ENCODE data around the gene CPZ. TPM values are rescaled to one million over a fixed set of nuclear protein-coding genes. Genes with fewer than 3 reads are reported as not detected.
"Not testable (repeated sequence)": the region's sequence is repeated elsewhere in the genome, so short reads cannot be mapped to it uniquely, and the experiment has no call there.

The CPZ gene
- total RNA-seq, 1 donor from 2014 or later, result 0.27 TPM

DNA sequence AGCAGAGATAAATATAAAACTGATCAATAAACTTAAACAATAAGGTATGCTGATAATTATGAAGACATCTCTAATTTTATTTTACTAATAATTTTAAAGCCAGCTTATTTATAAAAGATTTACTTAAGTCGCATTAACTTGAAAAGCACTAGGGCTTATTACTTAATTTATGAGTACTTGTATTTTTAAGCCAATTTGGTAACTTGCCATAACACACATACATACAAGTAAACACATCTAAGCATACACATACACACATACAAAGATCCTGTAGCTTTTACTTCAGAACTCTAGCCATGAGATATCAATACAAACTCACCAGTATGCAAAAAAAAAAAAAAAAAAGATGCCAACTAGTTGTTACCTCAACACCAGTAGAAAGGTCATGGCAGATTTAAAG is 22.4 kb upstream of the CPZ start:
- Mint-ChIP-seq H3K27ac (ENCODE audit: unreplicated experiment) (no peak overlapping the region), H3K4me3 (ENCODE audit: unreplicated experiment) (no peak overlapping the region), H3K36me3 (ENCODE audit: unreplicated experiment) (no peaks in the 10 kb centered on the region), H3K4me1 (ENCODE audit: low read depth, unreplicated experiment) (no peaks in the 10 kb centered on the region), H3K27me3 (ENCODE audit: unreplicated experiment) (peaks cover 2% of the 10 kb centered on the region), H3K9me3 (ENCODE audit: unreplicated experiment) (no peaks in the 10 kb centered on the region)
- DNase-seq, result no peak
- TF ChIP-seq, protein P1, sequence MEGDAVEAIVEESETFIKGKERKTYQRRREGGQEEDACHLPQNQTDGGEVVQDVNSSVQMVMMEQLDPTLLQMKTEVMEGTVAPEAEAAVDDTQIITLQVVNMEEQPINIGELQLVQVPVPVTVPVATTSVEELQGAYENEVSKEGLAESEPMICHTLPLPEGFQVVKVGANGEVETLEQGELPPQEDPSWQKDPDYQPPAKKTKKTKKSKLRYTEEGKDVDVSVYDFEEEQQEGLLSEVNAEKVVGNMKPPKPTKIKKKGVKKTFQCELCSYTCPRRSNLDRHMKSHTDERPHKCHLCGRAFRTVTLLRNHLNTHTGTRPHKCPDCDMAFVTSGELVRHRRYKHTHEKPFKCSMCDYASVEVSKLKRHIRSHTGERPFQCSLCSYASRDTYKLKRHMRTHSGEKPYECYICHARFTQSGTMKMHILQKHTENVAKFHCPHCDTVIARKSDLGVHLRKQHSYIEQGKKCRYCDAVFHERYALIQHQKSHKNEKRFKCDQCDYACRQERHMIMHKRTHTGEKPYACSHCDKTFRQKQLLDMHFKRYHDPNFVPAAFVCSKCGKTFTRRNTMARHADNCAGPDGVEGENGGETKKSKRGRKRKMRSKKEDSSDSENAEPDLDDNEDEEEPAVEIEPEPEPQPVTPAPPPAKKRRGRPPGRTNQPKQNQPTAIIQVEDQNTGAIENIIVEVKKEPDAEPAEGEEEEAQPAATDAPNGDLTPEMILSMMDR (IDR thresholded peaks at IDR 0.05; ENCODE audit: partially characterized antibody, unreplicated experiment), result no peak

DNA sequence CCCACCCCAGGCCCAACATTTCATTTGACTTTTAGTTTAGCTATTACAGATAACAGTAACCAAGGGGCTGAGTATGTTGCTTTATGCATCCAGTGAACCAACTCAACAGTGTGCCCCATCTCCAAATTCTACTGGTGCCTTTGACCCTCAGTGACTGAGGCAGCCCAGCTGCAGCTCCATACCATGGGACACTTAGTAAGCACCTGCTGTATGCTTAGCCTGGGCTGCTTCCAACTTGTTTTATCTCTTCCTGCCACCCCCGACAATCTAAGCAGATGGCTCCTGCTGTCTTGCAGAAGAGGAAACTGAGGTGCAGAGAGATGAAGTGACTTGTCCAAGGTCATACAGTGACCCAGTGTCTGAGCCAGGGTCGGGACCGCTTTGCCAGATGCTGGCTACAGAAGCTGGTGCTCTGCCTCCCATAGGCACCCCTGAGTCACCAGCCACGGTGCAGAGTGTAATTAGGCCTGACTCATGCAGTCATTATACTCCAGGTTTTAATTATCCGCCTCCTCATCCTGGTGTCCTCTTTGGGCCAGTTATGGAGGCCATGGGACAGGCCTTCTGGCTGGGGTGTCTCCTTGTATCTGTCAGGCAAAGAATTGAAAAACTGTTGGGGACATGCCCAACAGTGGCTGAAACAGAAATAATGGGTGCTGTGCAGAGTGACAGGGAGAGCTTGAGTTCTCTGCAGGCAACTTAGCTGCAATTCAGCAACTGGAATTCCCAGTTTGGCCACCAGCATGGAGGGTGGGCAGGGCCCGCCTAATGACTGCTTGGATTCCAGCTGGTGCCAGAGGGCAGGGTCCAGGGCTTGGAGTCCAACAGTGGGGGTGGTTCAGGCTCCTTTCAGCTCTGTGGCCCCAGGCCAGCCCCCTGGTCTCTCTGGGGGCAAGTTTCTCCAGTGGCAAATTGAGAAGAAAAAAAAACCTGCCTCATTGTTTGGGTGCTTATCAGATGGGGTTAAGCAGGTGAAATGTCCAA is 20.6 kb upstream of the CPZ start:
- no peak overlapping the region for H3K27ac Mint-ChIP-seq (ENCODE audit: unreplicated experiment)
- no peaks in the 10 kb centered on the region for H3K36me3 Mint-ChIP-seq (ENCODE audit: unreplicated experiment)
- H3K4me3 Mint-ChIP-seq (ENCODE audit: unreplicated experiment), result no peak overlapping the region
- H3K4me1 Mint-ChIP-seq (ENCODE audit: low read depth, unreplicated experiment), result no peaks in the 10 kb centered on the region
- TF ChIP-seq, protein P1 (IDR thresholded peaks at IDR 0.05; ENCODE audit: partially characterized antibody, unreplicated experiment), result no peak
- no peaks in the 10 kb centered on the region for H3K9me3 Mint-ChIP-seq (ENCODE audit: unreplicated experiment)
- peaks cover 2% of the 10 kb centered on the region for H3K27me3 Mint-ChIP-seq (ENCODE audit: unreplicated experiment)
- DNase-seq, result no peak

DNA sequence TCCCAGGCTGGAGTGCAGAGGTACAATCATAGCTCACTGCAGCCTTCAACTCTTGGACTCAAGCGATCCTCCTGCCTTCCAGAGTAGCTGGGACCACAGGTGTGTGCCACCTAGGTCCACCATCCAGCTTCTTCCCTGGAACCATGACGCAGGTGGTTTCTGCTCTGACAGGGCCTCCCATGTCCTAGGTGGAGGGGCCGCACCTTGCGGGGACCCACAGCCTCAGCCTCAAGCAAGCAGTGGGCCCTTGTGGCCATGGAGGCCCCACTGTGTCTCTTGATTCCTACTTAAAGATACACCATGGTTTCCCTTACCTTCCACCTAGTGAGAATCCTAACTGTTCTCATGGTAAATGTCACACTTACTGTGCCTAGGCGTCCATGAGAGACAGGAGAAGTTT is 19.3 kb upstream of the CPZ start:
- H3K4me1 Mint-ChIP-seq (ENCODE audit: low read depth, unreplicated experiment), result no peaks in the 10 kb centered on the region
- no peak overlapping the region for H3K4me3 Mint-ChIP-seq (ENCODE audit: unreplicated experiment)
- TF ChIP-seq, protein P1 (IDR thresholded peaks at IDR 0.05; ENCODE audit: partially characterized antibody, unreplicated experiment), result no peak
- H3K9me3 Mint-ChIP-seq (ENCODE audit: unreplicated experiment), result peaks cover 5% of the 10 kb centered on the region
- peaks cover 5% of the 10 kb centered on the region for H3K27me3 Mint-ChIP-seq (ENCODE audit: unreplicated experiment)
- no peaks in the 10 kb centered on the region for H3K36me3 Mint-ChIP-seq (ENCODE audit: unreplicated experiment)
- DNase-seq, result no peak
- no peak overlapping the region for H3K27ac Mint-ChIP-seq (ENCODE audit: unreplicated experiment)

DNA sequence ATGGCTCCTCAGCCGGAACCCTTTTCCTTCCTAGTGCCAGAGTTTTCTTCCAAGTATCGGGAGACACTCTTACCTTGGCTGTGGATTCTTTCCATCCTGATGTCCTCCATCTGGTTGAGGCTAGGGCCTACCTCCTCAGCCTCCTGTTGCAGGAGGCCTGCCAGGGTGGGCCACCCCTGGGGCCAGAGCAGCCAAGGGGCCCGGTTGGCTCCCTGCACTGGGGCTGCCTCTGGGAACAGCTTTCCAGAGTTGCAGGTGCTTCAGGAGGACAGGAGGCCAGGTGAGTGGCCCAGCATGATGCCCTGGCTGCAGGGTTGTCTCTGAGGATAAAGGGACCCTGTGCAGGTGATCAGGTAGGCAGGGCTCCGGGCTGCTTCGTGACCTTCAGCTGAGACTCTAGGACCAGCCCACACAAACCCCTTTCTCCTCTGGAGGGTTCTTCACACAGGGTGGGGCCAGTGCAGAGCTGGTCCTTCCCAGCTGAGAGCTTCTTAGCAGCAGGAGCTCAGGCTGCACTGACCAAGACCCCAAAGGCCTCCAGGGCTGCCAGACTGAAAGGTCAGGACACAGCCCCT is 17.7 kb upstream of the CPZ start:
- Mint-ChIP-seq H3K36me3 (ENCODE audit: unreplicated experiment) (no peaks in the 10 kb centered on the region), H3K27me3 (ENCODE audit: unreplicated experiment) (peaks cover 7% of the 10 kb centered on the region), H3K4me1 (ENCODE audit: low read depth, unreplicated experiment) (no peaks in the 10 kb centered on the region), H3K4me3 (ENCODE audit: unreplicated experiment) (no peak overlapping the region), H3K27ac (ENCODE audit: unreplicated experiment) (no peak overlapping the region), H3K9me3 (ENCODE audit: unreplicated experiment) (peaks cover 9% of the 10 kb centered on the region)
- DNase-seq, result no peak
- TF ChIP-seq, protein P1 (IDR thresholded peaks at IDR 0.05; ENCODE audit: partially characterized antibody, unreplicated experiment), result no peak

DNA sequence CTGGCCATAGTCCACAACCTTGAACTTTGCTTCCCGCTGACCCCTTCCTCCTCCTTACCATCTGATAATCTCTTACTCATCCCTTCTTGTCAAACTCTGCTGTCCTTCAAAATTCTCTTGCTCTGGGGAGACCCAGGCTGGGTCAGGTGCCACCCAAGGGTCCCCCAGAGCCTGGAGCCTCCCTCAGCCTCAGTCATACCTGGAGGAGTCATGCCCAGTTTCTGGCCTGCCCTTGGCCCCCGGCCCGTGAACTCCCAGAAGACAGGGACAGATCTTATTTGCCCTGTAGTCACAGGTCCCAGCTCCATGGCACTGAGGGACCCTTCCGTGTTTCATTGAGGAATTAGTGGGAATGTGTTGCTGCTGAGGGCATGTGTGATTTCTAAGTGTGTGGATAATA is 17.1 kb upstream of the CPZ start:
- peaks cover 9% of the 10 kb centered on the region for H3K27me3 Mint-ChIP-seq (ENCODE audit: unreplicated experiment)
- H3K9me3 Mint-ChIP-seq (ENCODE audit: unreplicated experiment), result peaks cover 9% of the 10 kb centered on the region
- TF ChIP-seq, protein P1 (IDR thresholded peaks at IDR 0.05; ENCODE audit: partially characterized antibody, unreplicated experiment), result no peak
- no peak overlapping the region for H3K4me3 Mint-ChIP-seq (ENCODE audit: unreplicated experiment)
- DNase-seq, result no peak
- no peak overlapping the region for H3K27ac Mint-ChIP-seq (ENCODE audit: unreplicated experiment)
- no peaks in the 10 kb centered on the region for H3K36me3 Mint-ChIP-seq (ENCODE audit: unreplicated experiment)
- peaks cover 2% of the 10 kb centered on the region for H3K4me1 Mint-ChIP-seq (ENCODE audit: low read depth, unreplicated experiment)

DNA sequence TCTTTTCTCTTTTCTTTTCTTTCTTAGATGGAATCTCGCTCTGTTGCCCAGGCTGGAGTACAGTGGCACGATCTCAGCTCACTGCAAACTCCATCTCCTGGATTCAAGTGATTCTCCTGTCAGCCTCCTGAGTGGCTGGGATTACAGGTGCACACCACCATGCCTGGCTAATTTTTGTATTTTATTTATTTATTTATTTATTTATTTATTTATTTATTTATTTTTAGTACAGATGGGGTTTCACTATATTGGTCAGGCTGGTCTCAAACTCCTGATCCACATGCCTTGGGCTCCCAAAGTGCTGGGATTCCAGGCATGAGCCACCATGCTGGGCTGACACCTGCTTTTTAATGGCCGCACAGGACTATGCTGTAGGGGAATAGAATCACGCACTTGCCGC is 16.0 kb upstream of the CPZ start:
- H3K4me1 Mint-ChIP-seq (ENCODE audit: low read depth, unreplicated experiment); DNase-seq; H3K9me3 Mint-ChIP-seq (ENCODE audit: unreplicated experiment); H3K4me3 Mint-ChIP-seq (ENCODE audit: unreplicated experiment); H3K36me3 Mint-ChIP-seq (ENCODE audit: unreplicated experiment); H3K27ac Mint-ChIP-seq (ENCODE audit: unreplicated experiment); H3K27me3 Mint-ChIP-seq (ENCODE audit: unreplicated experiment): not testable (repeated sequence)
